ENCODE results near the gene WNK1.

DNA sequence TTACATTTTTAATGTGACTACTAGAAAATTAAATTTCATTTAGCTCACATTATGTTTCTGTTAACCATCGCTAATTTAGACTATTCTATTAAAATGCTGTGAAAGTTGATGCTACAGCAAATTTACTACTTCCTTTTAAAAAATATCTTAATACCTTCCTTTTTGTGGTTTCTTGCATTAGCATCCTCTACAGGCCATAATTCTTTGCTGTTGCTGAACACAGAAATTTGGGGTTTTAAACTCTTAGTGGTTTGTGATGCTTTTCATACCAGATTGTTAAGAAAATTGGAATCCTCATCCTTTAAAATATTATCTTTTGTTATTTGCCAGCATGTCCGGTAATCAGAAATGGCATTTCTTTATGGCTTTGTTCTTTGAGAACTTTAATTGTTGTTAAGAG, 18.1 kb downstream of the WNK1 start:
- TF ChIP-seq CTCF (IDR thresholded peaks at IDR 0.05) (no peak), POLR2AphosphoS5 (IDR thresholded peaks at IDR 0.05; ENCODE audit: insufficient read depth in 1 of 2, low read depth in 1 of 2) (no peak), POLR2A (IDR thresholded peaks at IDR 0.05) (no peak)

All from vagina (tissue), 2 donors.